ENCODE results near the gene ZNF358.

- TF ChIP-seq, protein P1, sequence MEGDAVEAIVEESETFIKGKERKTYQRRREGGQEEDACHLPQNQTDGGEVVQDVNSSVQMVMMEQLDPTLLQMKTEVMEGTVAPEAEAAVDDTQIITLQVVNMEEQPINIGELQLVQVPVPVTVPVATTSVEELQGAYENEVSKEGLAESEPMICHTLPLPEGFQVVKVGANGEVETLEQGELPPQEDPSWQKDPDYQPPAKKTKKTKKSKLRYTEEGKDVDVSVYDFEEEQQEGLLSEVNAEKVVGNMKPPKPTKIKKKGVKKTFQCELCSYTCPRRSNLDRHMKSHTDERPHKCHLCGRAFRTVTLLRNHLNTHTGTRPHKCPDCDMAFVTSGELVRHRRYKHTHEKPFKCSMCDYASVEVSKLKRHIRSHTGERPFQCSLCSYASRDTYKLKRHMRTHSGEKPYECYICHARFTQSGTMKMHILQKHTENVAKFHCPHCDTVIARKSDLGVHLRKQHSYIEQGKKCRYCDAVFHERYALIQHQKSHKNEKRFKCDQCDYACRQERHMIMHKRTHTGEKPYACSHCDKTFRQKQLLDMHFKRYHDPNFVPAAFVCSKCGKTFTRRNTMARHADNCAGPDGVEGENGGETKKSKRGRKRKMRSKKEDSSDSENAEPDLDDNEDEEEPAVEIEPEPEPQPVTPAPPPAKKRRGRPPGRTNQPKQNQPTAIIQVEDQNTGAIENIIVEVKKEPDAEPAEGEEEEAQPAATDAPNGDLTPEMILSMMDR (IDR thresholded peaks at IDR 0.05; ENCODE audit: insufficient read depth, low read length, poor library complexity, severe bottlenecking), result no peak
- no peak for TF ChIP-seq EZH2phosphoT487 (conservative IDR thresholded peaks at IDR 0.05; ENCODE audit: low read length)
Measured at GRCh38 chr19:7565332-7565731, 49.4 kb downstream of the ZNF358 start.

All from SU-DHL-6 (cell line).